Stimulated activated naive CD4-positive, alpha-beta T cell (primary cell): ENCODE measurements around the gene MCRIP2.

Source experiments
- DNase-seq, 6 experiments: peaks; one replicate each; lab custom pipeline; 2025; lab: John Stamatoyannopoulos, UW

MCRIP2 gene

GRCh38 chr16:670485-671352, 29.1 kb downstream of the MCRIP2 start:
- DNase-seq = no peak

- DNase-seq = no peak
These were observed 29.9 kb downstream of the MCRIP2 start for GRCh38 chr16:671353-672131.

GRCh38 chr16:672371-672770, 30.7 kb downstream of the MCRIP2 start:
- no peak for DNase-seq

- no peak for DNase-seq
These were observed 31.2 kb downstream of the MCRIP2 start for GRCh38 chr16:672851-673250.

- DNase-seq = no peak
These were observed 31.9 kb downstream of the MCRIP2 start for GRCh38 chr16:673399-673991.

GRCh38 chr16:674214-674881, 32.7 kb downstream of the MCRIP2 start:
- DNase-seq = no peak

- peak in 1 of 6 experiments; percentile 16 for DNase-seq
These were observed 33.6 kb downstream of the MCRIP2 start, which contains the start of gene RHBDL1 for GRCh38 chr16:674968-675883. Gene RHBDL1 (plus strand): TSS chr16:675671. CDS start chr16:675791, 120 bp downstream.

- no peak for DNase-seq
These were observed 34.4 kb downstream of the MCRIP2 start for GRCh38 chr16:675884-676564.

GRCh38 chr16:676565-676902, 34.9 kb downstream of the MCRIP2 start:
- DNase-seq = no peak

- peak in 4 of 6 experiments; percentile 21 to 30 (median 24) for DNase-seq
These were observed 35.3 kb downstream of the MCRIP2 start for GRCh38 chr16:676913-677312.

- DNase-seq = no peak
These were observed 35.9 kb downstream of the MCRIP2 start for GRCh38 chr16:677316-678190.

GRCh38 chr16:678209-678857, 36.7 kb downstream of the MCRIP2 start:
- no peak for DNase-seq

GRCh38 chr16:678858-679813, 37.5 kb downstream of the MCRIP2 start:
- DNase-seq = peak in 3 of 6 experiments; percentile 41 to 80 (median 62)

- DNase-seq = peak; percentile 75 to 96 (median 91)
These were observed 38.4 kb downstream of the MCRIP2 start, which contains the start of gene STUB1 for GRCh38 chr16:679814-680624. Gene STUB1 (plus strand): TSS chr16:680410. CDS start chr16:680526, 116 bp downstream.

- DNase-seq = no peak
These were observed 39.0 kb downstream of the MCRIP2 start for GRCh38 chr16:680625-680945.

- no peak for DNase-seq
These were observed 39.5 kb downstream of the MCRIP2 start for GRCh38 chr16:680967-681745.
